Body of pancreas (tissue), 4 donors: ENCODE data around the gene DNMBP.

Experiments
- POLR2A ChIP-seq, 3 donors: fragments of 450-650 bp; IDR thresholded peaks; one replicate each; pipeline ENCODE4 v1.6.1; 2016; ENCODE audit warnings: antibody characterized with exemption in 3 of 3, mild to moderate bottlenecking in 2 of 3
- TF ChIP-seq, protein P1 (sequence below), 7 experiments: fragments of 450-650 bp in 4 of 7; fragments of 200-600 bp in 3 of 7; sonication (generic) in 3 of 7; IDR thresholded peaks; one replicate each; pipeline ENCODE4 v1.5.1; 2016 to 2019; ENCODE audit warnings: antibody characterized with exemption in 7 of 7

DNA sequence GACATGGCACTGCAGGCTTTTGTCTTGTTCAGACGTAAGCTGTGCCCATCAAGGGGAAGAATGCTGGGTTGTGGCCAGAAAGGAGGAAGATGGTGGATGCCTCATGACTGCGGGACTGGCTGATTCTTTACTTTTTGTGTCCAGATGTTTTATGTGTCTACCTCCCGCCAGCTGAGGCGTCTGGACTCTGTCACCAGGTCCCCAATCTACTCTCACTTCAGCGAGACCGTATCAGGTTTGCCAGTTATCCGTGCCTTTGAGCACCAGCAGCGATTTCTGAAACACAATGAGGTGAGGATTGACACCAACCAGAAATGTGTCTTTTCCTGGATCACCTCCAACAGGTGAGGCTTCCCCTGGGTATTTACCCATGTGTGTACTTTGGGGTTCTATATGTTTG lies 173.8 kb downstream of the DNMBP start:
- TF ChIP-seq, protein P1, sequence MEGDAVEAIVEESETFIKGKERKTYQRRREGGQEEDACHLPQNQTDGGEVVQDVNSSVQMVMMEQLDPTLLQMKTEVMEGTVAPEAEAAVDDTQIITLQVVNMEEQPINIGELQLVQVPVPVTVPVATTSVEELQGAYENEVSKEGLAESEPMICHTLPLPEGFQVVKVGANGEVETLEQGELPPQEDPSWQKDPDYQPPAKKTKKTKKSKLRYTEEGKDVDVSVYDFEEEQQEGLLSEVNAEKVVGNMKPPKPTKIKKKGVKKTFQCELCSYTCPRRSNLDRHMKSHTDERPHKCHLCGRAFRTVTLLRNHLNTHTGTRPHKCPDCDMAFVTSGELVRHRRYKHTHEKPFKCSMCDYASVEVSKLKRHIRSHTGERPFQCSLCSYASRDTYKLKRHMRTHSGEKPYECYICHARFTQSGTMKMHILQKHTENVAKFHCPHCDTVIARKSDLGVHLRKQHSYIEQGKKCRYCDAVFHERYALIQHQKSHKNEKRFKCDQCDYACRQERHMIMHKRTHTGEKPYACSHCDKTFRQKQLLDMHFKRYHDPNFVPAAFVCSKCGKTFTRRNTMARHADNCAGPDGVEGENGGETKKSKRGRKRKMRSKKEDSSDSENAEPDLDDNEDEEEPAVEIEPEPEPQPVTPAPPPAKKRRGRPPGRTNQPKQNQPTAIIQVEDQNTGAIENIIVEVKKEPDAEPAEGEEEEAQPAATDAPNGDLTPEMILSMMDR (IDR thresholded peaks at IDR 0.05): no peak
- no peak for TF ChIP-seq POLR2A (IDR thresholded peaks at IDR 0.05)
